SK-N-MC (cell line): ENCODE data around the gene OR4D1.

ENCODE experiments used
- EZH2 ChIP-seq: fragments of 200-600 bp; sonication (generic); IDR thresholded peaks from one replicate; pipeline ENCODE4 v1.6.1; 2017; ENCODE audit warnings: antibody characterized with exemption
- FOXP2 ChIP-seq: optimal IDR thresholded peaks from 2 replicates; pipeline ENCODE3; 2011; ENCODE audit warnings: mild to moderate bottlenecking, moderate library complexity; ENCODE audit not compliant: insufficient read depth; ENCODE audit errors: extremely low read length, control extremely low read depth
- POLR2AphosphoS5 ChIP-seq: IDR thresholded peaks from 2 replicates; pipeline ENCODE4 v1.6.1; 2012; ENCODE audit warnings: mild to moderate bottlenecking, low read depth, low read length, borderline replicate concordance

DNA sequence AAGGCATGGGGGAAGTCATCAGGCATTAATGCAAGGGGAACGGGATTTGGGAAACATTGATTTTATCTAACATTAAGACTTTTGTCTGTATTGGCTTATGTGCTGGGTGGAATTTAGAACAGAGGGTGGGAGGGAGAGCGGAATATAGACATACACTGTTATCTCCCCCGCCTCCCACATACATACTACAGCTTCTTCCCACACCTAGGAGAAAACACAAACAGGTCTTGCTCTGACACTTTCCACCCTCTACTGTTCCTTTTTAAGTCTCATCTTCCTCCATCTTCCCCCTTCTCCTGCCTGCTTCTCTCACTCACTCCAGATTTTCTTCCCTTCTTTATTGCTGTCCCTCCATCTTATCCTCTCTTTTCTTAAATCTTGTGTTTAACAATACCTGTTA, 425 bp downstream of the OR4D1 start:
- TF ChIP-seq POLR2AphosphoS5 (no peak), EZH2 (no peak), FOXP2 (no peak)
